HG03060 (cell line): ENCODE measurements around the gene HOXA13.

Source experiments
- ATAC-seq: cut with Tn5 transposase; IDR thresholded peaks from one replicate; pipeline ENCODE4 v1.9.1; 2021; ENCODE audit warnings: low read depth, moderate number of reproducible peaks; ENCODE audit not compliant: unreplicated experiment

Gene HOXA13

GRCh38 chr7:27237735-27238334 lies 37.9 kb upstream of the HOXA13 start:
- ATAC-seq, result no peak

- no peak for ATAC-seq
Observed at GRCh38 chr7:27235387-27236311, 35.8 kb upstream of the HOXA13 start.

- no peak for ATAC-seq
Observed at GRCh38 chr7:27229448-27229847, 29.6 kb upstream of the HOXA13 start.

GRCh38 chr7:27224983-27225934 lies 25.4 kb upstream of the HOXA13 start:
- ATAC-seq, result no peak

GRCh38 chr7:27223941-27224575 lies 24.2 kb upstream of the HOXA13 start:
- ATAC-seq, result no peak

DNA sequence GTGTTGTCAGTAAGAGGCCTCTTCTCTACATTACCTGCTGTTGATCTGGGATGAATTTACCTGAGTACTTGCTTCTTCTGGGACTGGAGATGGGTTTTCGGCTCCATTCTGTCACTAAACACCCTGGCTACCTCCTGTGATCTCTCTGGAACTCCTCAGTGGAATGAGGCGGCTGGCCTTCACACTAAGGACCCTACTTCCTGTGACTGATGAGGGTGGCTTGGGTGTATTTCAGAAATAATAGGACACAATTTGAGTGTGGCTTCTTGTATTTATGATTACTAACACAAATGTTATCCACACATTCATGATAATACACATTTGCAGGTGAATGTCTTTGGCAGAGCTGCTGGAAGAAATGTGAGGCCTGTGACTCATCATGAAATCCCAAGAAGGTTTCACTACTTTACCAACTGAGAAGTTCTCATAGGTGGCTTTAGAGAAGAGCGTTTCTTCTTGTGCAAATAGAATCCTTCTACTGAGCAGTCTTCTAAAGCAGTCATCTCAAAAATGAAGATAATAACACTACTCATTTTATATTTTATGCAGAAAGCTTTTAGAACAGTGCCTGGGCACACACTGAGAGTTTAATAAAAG lies 21.4 kb upstream of the HOXA13 start:
- no peak for ATAC-seq

DNA sequence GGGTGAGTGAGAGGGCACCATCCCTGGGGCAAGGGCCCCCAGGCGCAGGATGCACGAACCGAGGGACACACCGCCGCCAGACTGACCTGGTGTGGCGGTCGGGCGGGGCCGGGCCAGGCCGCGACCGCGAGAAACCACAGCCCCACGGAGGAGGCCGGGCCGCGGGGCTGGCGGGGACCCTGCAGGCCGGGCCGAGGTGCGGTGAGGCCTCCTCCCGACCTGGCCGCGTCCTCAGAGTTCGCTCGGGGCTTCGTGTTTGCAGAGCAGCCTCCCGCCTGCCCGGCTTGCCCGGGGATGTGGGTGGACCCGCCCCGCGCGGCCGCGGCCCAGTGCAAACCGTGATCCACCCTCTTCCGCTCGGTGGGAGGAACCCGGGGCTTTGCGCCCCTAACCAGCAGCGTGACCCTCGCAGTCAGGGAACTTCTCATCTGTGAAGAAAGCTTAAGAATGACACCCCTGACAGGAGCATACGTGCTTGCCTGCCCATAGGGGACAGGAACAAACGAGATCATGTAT lies 20.6 kb upstream of the HOXA13 start:
- no peak for ATAC-seq

DNA sequence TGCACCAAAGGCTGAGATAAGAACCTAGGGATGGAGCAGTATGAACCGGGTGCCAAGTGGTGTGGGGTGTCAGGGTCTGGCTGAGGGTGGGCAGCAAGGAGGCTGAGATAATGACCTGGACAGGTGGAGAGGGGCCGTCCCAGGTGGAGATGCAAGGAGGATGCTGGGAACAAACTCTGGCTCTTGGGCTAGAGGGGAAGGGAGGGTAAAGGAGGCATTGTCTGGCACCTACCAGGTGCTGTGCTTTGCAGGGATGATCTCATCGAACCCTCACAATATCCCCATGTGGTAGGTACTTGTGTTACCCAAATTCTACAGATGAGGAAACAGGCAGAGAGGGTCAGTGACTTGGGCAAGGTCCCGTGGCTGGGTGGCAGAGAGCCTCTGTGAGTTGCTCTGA lies 19.9 kb upstream of the HOXA13 start:
- ATAC-seq, result no peak

DNA sequence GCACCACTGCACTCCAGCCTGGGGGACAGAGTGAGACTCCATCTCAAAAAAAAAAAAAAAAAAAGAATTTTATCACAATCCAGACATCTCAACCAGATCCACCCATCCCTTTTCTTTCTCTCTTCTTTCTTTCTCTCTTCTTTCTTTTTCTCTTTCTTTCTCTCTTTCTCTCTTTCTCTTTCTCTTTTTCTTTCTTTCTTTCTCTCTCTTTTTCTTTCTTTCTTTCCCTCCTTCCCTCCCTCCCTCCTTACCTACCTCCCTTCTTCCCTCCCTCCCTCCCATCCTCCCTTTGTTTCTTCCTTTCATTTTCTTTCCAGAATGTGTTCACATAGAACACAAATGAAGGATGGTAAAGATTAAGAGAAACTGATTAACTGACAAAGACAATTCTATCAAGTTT lies 18.1 kb upstream of the HOXA13 start:
- ATAC-seq, result no peak

GRCh38 chr7:27215356-27215755 lies 15.5 kb upstream of the HOXA13 start:
- no peak for ATAC-seq

- ATAC-seq, result no peak
Observed at GRCh38 chr7:27214239-27214950, 14.5 kb upstream of the HOXA13 start.

DNA sequence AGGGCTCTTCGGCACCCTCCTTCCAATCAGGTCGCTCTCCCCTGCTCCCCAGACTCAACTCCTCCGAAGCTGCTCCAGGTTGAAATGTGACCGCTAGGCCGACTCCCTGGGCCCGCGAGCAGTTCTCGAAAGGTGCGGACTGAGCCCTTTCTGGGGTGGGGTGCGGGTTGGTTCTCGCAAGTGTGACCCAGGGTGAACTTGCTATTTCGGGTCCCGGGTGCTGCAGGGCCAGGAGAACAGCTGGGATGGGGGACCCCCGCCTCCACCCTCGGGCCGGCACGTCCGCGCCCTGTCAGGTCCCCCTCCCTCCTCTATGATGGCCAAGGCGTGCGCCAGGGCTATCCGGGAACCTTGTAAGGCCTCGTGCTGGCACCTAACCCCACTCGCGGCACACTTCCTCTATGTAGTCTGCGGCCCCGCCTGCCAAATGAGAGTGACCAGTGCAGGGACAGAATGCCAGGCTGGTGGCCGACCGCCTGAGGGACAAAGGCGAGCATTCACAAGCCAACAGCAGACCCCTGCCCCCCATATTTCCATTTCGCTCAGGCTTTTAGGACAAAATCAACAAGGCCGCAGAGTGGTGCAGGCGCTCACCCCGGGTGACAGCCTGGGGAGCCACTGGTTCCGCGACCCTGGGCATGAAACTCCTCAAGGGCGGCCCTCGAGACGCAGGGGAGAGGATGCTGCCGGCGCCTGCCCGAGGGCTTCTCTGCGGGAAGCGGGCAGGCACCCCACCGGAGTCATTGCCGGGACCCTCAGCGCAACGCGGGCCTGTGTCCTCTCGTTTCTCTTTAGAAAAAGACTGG lies 13.7 kb upstream of the HOXA13 start:
- ATAC-seq, result no peak

- ATAC-seq, result no peak
Observed at GRCh38 chr7:27212497-27213432, 12.9 kb upstream of the HOXA13 start.

GRCh38 chr7:27211764-27212204 lies 11.9 kb upstream of the HOXA13 start:
- ATAC-seq, result no peak

- ATAC-seq, result no peak
Observed at GRCh38 chr7:27211084-27211446, 11.2 kb upstream of the HOXA13 start.

DNA sequence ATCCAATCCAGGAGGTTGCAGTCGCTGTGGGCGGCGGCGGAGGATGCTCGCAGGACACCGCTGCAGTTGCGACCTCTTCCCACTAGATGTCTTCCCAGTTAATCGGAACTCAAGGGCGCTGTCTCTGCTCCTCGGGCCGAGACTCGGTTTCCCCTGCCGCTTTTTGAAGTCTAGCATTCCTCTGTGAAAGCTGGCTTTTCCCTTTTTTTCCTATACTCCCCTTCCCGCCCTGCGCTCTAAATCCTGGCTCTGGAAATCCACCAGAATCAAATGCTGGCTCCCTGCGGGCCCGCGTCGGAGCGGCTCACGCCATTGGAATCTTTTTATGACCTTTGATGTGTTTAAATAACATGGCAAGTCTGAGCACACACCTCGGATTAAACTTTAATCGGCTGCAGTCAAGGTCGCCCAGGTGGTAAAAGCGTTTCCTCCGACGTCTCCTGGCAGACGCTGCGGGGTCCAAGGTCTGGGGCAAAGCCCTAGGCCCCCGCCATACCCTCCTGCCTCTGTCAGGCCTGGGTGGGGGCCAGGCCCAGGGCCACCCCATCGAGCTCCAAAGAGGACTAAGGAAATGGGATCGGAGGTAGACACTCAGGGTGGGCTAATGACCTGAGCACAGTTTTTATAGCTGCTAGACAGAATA lies 10.7 kb upstream of the HOXA13 start:
- ATAC-seq, result no peak

DNA sequence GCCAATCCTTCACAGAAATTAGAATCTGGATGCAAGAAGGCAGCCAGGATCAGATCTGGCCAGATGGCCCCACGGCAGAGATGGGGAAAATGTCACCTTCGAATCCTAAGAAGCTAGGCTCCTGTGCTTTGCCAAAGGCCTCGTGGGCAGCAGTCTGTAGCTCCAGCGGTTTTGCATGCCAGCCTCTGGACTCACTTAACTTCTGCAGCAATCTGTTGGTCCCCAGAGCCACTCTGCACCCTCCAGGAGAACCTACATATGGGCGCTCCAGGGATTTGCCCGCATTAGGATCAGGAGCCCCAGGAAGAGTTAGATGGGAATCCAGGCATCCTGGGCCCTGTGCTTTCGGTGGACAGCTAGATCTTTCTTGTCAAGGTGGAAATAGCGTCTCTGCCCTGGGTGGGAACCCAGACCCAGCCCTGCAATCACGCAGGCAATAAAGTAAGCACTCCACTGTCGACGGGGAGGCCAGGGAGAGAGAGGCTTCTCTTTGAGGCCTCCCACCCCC lies 10.1 kb upstream of the HOXA13 start:
- ATAC-seq, result no peak
